ENCODE data around the gene SFTPB. TPM values are rescaled to one million over a fixed set of nuclear protein-coding genes. Genes with fewer than 3 reads are reported as not detected.

SFTPB gene
- total RNA-seq, 2 donors from 2014 or later: 0.12 to 0.44 TPM

Other genes with a start within 250 kb of the SFTPB start
- under 1 TPM; 0.29 to 0.37 TPM for gene SH2D6, start 249.5 kb downstream of the SFTPB start, total RNA-seq
- 100 to 1,000 TPM; 107 to 389 TPM for gene MAT2A, start 129.0 kb downstream of the SFTPB start, total RNA-seq
- gene GGCX, start 106.7 kb downstream of the SFTPB start, total RNA-seq: 10 to 100 TPM; 34.0 to 37.3 TPM
- 10 to 100 TPM; 30.3 to 54.8 TPM for gene VAMP8, start 90.6 kb downstream of the SFTPB start, total RNA-seq
- gene VAMP5, start 83.8 kb downstream of the SFTPB start, total RNA-seq: 10 to 100 TPM; 84.7 to 91.4 TPM
- 10 to 100 TPM; 86.5 to 97.1 TPM for gene RNF181, start 72.5 kb downstream of the SFTPB start, total RNA-seq
- 10 to 100 TPM; 12.7 to 14.9 TPM for gene TMEM150A, start 65.5 kb downstream of the SFTPB start, total RNA-seq
- 10 to 100 TPM; 21.3 to 22.4 TPM for gene C2orf68, start 56.1 kb downstream of the SFTPB start, total RNA-seq
- gene USP39, start 52.0 kb downstream of the SFTPB start, total RNA-seq: 10 to 100 TPM; 26.6 to 32.3 TPM
- 1 to 10 TPM in 1 of 2 donors, under 1 TPM in 1; 0.52 to 2.8 TPM for gene GNLY, start 26.2 kb upstream of the SFTPB start, total RNA-seq
- 10 to 100 TPM; 23.4 to 29.1 TPM for gene ATOH8, start 85.8 kb upstream of the SFTPB start, total RNA-seq
- 10 to 100 TPM; 10.6 to 12.5 TPM for gene ST3GAL5, start 220.8 kb upstream of the SFTPB start, total RNA-seq